AG10803 (cell line): ENCODE data around the gene TAOK2.
A peak's percentile ranks its signal among the peaks of the same experiment; 100 is the strongest.
"Not testable (repeated sequence)": the region's sequence is repeated elsewhere in the genome, so short reads cannot be mapped to it uniquely, and the experiment has no call there.

Experiments used
- DNase-seq: peaks from one replicate; pipeline ENCODE4 v3.0.0; 2010; ENCODE audit warnings: low read depth
- H3K4me3 ChIP-seq: 2 replicates; pipeline ENCODE4 v1.5.1; 2011; ENCODE audit warnings: mild to moderate bottlenecking, low read length, control low read depth
- TF ChIP-seq, protein P1 (sequence below): conservative IDR thresholded peaks from 2 replicates; pipeline ENCODE4 v1.5.1; 2011; ENCODE audit warnings: mild to moderate bottlenecking, low read length, control low read depth, inconsistent platforms

The TAOK2 gene

DNA sequence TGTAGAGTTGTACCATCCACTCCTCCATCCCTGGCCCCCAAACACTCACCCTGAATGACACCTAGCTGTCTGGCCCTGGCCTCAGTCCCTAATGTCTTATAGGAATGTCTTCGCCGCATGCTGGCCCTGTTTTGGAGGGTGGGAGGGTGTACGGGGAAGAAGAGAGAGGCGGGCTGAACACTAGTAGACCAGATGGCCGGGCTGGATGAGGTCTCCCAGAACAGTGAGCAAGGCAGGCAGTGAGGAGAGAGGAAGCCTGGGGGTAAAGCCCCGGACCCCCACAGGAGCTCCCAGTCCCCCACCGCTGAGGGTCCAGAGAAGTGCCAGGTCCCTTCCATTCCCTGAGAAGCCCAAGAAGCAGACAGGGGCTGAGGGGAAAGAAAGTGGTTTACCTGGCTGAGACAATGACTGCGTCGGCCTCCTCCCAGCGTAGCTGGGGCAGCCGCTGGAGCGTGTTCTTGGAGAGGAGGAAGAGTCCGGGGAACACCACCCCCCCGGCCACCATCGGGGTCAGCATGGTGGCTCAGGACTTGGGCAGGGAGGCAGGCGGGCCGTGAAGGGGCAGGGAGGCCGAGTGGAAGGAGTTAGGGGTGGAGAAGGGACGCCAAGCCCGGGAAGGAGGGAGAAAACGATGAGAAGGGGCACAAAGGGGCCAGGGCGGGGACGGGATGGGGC is 56.5 kb downstream of the TAOK2 start:
- DNase-seq: no peak
- TF ChIP-seq, protein P1, sequence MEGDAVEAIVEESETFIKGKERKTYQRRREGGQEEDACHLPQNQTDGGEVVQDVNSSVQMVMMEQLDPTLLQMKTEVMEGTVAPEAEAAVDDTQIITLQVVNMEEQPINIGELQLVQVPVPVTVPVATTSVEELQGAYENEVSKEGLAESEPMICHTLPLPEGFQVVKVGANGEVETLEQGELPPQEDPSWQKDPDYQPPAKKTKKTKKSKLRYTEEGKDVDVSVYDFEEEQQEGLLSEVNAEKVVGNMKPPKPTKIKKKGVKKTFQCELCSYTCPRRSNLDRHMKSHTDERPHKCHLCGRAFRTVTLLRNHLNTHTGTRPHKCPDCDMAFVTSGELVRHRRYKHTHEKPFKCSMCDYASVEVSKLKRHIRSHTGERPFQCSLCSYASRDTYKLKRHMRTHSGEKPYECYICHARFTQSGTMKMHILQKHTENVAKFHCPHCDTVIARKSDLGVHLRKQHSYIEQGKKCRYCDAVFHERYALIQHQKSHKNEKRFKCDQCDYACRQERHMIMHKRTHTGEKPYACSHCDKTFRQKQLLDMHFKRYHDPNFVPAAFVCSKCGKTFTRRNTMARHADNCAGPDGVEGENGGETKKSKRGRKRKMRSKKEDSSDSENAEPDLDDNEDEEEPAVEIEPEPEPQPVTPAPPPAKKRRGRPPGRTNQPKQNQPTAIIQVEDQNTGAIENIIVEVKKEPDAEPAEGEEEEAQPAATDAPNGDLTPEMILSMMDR: no peak
- no peak overlapping the region for H3K4me3 ChIP-seq

DNA sequence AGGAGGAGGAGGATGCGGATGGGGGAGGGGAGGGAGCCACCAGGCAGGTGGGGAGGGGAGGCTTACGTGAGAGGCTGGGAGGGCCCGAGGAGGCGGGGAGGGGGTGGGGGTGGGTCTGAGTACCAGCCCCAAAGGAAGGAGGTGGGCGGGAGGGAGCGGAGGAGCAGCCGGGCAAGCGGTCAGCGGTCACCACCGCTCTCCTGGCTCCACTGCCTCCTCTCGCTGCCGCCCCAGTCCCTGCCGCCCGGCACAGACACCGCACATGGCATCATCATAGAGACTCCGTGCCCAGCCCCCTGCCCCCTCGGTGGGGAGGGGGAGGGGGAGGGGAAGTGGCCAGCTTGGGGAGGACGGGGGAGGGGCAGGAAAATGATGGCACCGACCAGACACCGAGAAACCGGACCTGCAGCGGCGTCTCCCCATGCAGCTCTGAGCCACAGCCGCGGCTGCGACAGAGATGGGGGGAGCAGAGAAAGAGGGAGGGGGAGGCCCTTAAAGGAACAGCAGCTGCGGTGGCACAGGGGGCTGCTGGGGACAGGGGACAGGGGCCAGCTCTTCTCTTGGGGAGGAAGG is 57.3 kb downstream of the TAOK2 start, which contains the start of gene TLCD3B:
TSS of gene TLCD3B (minus strand) at position 431 of the 573 bp plus-strand sequence. CDS start 744 bp downstream, outside the sequence.
- H3K4me3 ChIP-seq: no peak within 1 kb of the TSS
- DNase-seq: no peak
- TF ChIP-seq, protein P1: no peak

DNA sequence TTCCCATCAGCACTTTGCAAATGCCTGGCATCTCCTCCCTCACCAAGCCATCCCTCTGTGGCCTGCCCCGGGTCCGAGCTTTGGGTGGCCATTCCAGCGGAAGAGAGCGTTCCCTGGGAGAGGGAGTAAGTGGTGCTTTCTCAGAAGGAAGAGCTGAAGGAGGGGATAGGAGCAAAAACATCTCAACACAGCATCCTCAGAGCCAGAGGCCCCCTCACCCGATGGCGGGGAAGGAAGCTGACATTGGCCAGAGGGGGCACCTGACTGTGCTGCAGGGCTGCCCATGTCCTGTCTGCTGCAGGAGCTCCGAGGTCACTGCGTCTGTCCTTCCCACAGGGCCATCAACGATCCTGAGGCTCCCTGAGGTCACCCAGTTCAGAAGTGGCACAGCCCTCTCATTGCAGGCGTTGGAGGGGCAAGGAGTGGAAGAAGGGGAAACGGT is 57.8 kb downstream of the TAOK2 start:
- TF ChIP-seq, protein P1: no peak
- no peak for DNase-seq
- H3K4me3 ChIP-seq: no peak overlapping the region

DNA sequence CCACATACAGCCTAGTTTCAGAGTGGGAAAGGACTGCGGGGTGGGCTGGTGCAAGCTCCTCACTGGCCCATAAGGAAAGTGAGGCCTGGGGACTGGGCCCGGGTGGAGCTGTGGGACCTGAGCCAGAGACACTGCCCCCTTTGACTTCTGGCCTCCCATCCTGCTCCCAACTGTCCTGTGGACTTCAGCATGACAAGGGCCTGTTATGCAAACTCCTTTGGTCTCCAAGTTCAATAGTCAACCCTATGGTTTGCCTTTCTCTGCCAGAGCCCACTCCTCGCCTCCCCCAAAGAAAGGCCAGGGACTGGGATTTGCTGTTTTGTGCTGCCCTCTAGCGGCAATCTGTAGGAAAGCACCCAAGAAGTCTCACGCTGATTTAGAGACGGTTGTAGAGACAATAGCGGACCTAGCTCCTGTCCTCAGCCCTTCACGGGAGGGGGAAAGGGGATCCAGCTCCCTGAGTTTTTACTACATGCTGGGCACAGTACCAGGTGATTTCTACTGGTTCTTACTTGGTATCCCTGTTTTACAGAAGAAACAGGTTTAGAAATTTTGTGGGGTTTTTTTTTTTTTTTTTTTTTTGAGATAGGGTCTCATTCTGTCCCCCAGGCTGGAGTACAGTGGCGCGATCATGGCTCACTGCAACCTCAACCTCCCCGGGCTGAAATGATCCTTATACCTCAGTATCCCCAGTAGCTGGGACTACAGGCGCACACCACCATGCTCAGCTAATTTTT is 58.6 kb downstream of the TAOK2 start:
- peak; percentile 58 for DNase-seq
- no peak overlapping the region for H3K4me3 ChIP-seq
- TF ChIP-seq, protein P1: peak; percentile 84

DNA sequence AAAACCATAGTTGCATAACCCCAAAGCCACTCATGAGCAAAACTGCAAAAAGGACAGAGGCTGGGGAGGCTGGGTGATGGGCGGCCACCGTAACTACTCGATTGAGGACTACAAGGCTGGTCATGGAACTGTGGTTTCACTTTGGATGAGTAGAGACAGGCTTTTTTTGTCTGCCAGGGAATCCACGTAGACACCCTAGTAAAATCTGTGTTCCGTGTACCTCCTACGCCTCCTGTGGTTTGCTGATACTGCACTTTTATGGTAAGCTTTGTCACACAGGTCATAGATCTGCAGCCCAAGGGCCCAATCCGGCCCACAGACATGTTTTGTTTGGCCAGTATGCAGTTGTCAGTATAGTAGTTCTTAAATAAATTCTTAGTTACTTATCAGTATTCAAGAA is 59.6 kb downstream of the TAOK2 start:
- TF ChIP-seq, protein P1: no peak
- H3K4me3 ChIP-seq: no peak overlapping the region
- no peak for DNase-seq

DNA sequence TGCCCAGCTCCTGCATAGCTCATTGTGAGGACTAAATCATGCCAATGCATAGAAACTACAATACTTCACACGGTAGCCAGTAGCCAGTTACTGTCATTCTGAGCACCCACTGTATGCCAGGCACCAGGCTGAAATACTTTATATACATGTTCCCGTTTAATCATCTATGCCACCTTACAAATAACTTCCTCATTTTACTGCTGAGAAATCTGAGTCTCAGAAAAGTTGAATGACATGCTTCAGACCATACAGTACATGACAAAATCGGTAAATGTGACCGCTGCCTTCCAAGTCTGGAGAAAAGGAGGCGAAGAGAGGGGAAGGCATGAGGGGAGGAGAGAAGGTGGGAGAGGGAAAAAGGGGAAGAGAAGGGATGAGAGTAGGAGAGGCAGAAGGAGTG is 66.6 kb downstream of the TAOK2 start:
- DNase-seq: no peak
- TF ChIP-seq, protein P1: no peak
- H3K4me3 ChIP-seq: no peak overlapping the region

DNA sequence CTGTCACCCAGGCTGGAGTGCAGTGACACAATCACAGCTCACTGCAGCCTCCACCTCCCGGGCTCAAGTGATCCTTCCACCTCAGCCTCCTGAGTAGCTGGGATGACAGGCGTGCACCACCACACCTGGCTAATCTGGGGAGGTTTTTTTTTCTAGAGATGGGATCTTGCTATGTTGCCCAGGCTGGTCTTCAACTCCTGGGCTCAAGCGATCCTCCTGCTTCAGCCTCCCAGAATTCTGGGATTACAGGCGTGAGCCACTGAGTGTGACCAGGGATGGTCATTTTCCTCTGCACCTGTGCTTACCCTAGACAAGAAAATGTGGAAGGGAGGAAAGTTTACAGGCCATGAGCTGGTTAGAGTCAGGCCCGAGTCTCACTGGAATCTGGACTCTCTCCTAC is 67.0 kb downstream of the TAOK2 start:
- H3K4me3 ChIP-seq, DNase-seq: not testable (repeated sequence)
